NCI-H187 (cell line): ENCODE results near the gene ANGPTL7.

Source experiments
- DNase-seq, 2 experiments: peaks; one replicate each; lab custom pipeline; 2025; lab: John Stamatoyannopoulos, UW

Gene ANGPTL7

DNA sequence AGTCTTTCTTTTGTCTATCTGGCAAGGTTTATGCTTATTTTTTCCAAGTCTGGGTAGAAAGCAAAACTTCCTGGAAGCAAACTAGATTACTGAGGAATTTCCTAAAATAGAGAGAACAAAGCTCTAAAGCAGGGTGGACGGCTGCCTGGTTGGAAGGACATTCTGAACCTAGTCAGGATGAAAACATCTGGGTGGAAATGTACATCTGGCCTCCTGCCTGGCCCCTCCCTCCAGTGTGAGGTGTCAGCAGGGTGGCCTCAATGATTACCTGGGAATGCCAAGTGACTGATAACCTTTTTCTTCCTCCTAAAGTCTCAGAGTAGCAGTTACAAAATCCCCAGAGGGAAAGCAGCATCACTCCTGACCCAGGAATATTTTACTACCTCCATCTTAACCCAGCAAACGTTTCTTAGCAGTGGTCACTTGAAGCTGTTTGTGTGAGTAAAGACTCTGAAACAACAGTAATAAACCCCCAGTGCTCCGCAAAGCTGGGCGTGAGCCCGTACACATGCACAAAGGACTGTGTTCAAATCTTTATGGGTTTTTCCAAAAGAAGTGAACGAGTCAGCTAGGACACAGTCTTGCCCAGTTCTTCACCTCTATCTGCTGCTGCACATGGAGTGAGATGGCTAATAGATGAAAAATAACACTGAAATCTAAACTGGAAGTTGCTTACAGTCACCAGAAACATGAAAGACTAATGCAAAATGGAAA, 18.9 kb downstream of the ANGPTL7 start:
- no peak for DNase-seq

DNA sequence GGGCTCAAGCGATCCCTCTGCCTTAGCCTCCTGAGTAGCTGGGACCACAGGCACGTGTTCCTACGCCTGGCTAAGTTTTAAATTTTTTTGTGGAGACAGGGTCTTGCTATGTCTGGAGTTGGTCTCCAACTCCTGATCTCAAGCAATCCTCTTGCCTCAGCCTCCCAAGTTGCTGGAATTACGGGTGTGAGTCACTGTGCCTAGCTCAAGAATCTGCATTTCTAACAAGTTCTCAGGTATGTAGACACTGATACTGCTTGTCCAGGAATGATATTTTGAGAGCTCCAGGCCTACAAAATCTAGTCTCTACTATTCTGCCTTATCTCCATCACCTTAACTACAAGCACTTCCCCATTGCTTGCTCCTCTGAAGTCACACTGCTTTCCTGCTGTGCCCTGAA, 22.3 kb downstream of the ANGPTL7 start:
- no peak for DNase-seq

- DNase-seq: no peak
Measured at GRCh38 chr1:11211925-11212587, 22.9 kb downstream of the ANGPTL7 start.

DNA sequence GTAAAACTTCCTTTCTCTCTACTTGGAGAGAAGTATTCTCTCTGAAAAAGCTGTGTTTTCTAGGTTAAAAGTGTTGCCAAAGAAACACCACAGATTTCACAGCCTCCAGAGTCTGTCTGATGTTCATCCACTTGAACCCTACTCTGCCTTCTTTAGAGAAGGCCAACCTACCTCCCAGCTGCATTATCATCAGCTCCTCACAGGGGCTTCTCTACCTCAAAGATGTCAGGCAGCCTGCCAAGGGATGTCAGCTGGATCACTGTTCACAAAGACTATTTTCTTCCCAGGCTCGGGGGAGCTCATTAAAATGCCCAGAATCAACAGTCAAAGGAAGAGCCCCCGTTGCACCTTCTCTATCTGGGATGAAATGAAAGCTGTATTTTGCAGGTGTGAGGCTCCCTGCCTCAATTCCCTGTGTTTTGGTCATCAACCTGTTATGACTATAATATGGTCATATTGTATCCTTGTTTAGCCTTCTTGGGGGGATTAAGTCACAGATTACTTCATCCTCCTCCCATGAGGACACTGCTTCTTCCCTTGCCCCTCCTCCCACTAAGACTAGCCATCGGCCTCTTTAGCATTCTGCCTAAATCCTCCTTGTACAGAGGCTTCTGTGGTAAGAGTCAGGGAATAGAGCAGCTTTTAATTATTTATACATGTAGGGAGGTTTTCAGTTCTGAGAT, 25.7 kb downstream of the ANGPTL7 start:
- DNase-seq: no peak

- DNase-seq: no peak
Measured at GRCh38 chr1:11215381-11216005, 26.3 kb downstream of the ANGPTL7 start.

DNA sequence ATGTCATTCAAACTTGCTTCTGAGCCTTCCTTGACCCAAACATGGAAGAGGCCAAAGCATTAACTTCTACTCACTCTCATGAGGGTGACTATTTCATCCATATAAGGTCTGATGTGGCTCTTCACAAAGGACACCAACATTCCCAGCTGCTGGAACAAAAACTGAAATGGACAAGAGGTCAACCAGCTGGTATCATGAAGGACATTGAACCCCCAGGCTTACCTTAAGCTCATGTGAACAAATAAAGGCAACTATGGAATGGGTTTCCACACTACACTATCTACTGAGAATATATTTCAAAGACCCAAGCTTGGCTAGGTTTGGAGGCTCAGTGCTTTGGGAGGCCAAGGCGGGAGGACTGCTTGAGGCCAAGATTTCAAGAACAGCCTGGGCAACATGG, 26.9 kb downstream of the ANGPTL7 start:
- no peak for DNase-seq

DNA sequence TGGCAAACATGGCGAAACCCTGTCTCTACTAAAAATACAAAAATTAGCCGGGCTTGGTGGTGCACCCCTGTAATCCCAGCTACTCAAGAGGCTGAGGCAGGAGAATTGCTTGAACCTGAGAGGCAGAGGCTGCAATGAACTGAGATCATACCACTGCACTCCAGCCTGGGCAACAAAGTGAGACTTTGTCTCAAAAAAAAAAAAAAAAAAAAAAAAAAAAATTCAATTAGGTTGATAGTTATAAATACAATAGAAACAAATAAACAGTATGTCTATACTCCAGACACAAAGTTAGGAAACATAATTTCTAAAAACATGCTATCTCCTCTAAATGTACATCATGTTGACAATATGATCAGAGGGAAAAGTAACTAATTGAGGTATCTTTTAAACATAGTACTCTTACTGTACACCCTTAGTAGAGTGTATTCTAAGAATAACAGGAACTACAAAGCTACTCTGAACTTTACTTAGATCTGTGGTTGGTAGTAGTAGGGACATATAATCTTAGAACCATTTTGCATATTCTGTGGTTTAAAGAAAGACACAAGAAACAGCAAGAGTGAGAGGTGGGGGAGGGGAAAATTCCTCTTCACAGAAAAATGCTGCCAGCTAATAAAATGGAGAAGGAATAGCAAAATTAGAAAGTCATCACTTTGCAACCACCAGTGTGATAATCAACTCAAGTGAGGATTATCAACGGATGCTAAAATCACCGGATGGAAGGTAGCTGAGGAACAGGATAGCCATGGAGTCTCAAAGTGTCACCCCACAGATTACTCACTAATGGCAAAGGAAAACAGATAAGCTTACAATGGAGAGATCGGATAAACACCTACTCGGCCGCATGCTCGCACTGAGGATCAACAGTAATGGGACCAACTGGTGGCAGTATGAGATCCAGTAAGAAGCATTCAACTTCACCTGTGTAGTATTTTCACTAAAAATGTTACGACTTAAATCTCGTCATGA, 38.2 kb downstream of the ANGPTL7 start:
- no peak for DNase-seq

DNA sequence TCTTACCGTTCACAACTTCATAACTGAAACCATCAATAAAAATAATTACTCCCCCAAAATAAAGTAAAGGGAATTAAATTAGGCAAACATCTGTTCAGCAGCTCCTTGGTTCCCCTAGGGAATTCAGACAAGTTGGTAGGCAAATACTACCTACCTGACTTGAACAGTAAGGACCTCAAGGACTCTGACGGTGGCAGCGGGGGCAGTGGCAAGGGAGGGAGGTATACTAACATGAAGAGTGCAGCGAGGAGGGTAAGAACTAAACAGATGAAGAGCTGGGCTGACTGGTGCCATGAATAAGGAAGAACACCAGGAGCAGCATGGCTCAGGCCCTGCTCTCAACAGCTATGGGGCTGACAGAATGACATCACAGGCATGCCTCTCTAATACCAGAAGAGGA, 40.0 kb downstream of the ANGPTL7 start:
- DNase-seq: no peak

DNA sequence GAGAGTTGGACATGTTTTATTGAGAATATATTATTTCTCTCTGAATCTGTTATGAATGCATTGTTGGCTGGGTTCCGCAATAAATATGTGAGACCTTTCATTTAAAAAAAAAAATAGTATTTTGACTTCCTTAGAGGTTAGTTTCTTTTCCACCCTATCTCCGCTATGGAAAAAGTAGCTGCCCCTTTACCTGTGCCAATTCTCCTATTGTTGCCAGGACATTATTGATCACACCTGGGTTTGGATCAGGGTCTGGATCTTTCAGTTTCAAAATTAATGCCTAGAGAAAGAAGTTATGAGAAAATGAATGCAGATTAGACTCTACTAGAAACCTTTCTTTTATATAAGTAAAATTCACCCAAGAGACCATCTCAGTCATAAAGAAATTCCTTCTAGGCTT, 44.1 kb downstream of the ANGPTL7 start:
- no peak for DNase-seq

GRCh38 chr1:11237356-11237755, 48.2 kb downstream of the ANGPTL7 start:
- DNase-seq: no peak

DNA sequence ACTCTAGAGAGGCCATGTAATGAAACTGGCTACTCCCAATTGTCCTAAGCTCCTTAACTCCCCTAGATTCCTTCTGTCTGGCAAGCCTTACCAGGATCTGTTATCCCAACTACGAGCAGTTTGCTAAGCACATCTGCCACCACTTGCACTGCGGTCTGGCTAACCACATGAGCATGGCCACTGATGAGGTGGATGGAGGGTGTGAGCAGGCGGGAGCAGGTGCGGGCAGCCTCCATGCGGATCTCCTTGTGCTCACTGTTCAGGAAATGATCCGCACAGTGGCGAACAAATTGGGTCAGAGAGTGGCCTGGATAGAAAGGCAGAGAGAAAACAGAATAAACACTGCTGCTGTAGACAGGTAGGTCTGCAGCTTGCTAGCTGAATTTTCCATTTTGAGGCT, 49.2 kb downstream of the ANGPTL7 start:
- DNase-seq: no peak

DNA sequence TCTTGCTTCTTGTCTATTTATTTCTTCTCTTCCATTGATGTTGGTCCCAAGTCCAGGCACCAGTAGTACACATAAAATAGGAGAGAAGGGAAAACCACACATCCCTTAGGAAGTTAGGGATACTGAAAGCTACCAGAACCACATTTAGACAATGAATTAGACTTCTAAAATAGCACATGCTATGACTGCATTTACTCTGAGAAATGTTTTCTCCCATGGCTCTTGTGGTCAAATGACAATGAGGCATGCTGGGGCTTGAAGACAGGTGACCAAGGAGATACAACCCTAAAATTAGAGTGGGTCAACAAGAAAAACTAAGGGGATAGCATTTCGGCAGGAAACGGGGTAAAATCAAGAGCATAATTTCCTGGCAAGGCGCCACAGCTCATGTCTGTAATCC, 56.1 kb downstream of the ANGPTL7 start:
- DNase-seq: no peak
